Brain microvascular endothelial cell (primary cell): ENCODE results near the gene PTPRN2.

Experiments used
- DNase-seq: peaks from one replicate; pipeline ENCODE4 v3.0.0-alpha.2; 2020
- H3K27ac ChIP-seq: fragments of 250-450 bp; sonication (Bioruptor Pico); 2 replicates; pipeline ENCODE4 v1.5.1; 2020; ENCODE audit warnings: mild to moderate bottlenecking, moderate library complexity
- H3K27me3 ChIP-seq: fragments of 250-450 bp; sonication (Bioruptor Pico); replicated peaks from 2 replicates; pipeline ENCODE4 v1.5.1; 2020; ENCODE audit warnings: mild to moderate bottlenecking
- H3K36me3 ChIP-seq: fragments of 250-450 bp; sonication (Bioruptor Pico); replicated peaks from 2 replicates; pipeline ENCODE4 v1.5.1; 2020; ENCODE audit warnings: mild to moderate bottlenecking
- H3K4me3 ChIP-seq: 2 replicates; pipeline ENCODE4 v1.5.1; 2011; ENCODE audit warnings: low read depth, mild to moderate bottlenecking, control low read depth, low read length, moderate library complexity
- CTCF ChIP-seq: IDR thresholded peaks from 2 replicates; pipeline ENCODE4 v1.5.1; 2011; ENCODE audit warnings: low read depth, mild to moderate bottlenecking, moderate library complexity, low read length, control low read depth, inconsistent platforms; ENCODE audit errors: missing control alignments
- in situ Hi-C: cut with HindIII; loops from 2 replicates; pipeline ENCODE4 v1.10.0; 2017; ENCODE audit warnings: low sequenced_read_pairs, low pct_ligation_motif_present

The PTPRN2 gene

GRCh38 chr7:157620616-157621015, 967.0 kb downstream of the PTPRN2 start:
- TF ChIP-seq CTCF, result no peak
- H3K27me3 ChIP-seq, result no peaks in the 10 kb centered on the region
- DNase-seq, result no peak
- no peak overlapping the region for H3K27ac ChIP-seq
- no peaks in the 10 kb centered on the region for H3K36me3 ChIP-seq
- no peak overlapping the region for H3K4me3 ChIP-seq
- in situ Hi-C loops, result no loop called here

- in situ Hi-C loops, result no loop called here
- Histone ChIP-seq H3K36me3 (no peaks in the 10 kb centered on the region), H3K27me3 (no peaks in the 10 kb centered on the region), H3K4me3 (no peak overlapping the region), H3K27ac (no peak overlapping the region)
- no peak for TF ChIP-seq CTCF
- DNase-seq, result no peak
Observed at GRCh38 chr7:157619753-157620525, 967.7 kb downstream of the PTPRN2 start.

- H3K27ac ChIP-seq, result no peak overlapping the region
- H3K4me3 ChIP-seq, result no peak overlapping the region
- no peaks in the 10 kb centered on the region for H3K36me3 ChIP-seq
- in situ Hi-C loops, result no loop called here
- no peak for DNase-seq
- H3K27me3 ChIP-seq, result no peaks in the 10 kb centered on the region
- no peak for TF ChIP-seq CTCF
Observed at GRCh38 chr7:157618823-157619606, 968.6 kb downstream of the PTPRN2 start.

GRCh38 chr7:157618091-157618726, 969.4 kb downstream of the PTPRN2 start:
- Histone ChIP-seq H3K4me3 (no peak overlapping the region), H3K36me3 (no peaks in the 10 kb centered on the region), H3K27me3 (no peaks in the 10 kb centered on the region), H3K27ac (no peak overlapping the region)
- TF ChIP-seq CTCF, result no peak
- in situ Hi-C loops, result no loop called here
- no peak for DNase-seq

GRCh38 chr7:157617401-157617800, 970.2 kb downstream of the PTPRN2 start:
- no peaks in the 10 kb centered on the region for H3K27me3 ChIP-seq
- DNase-seq, result no peak
- no peak for TF ChIP-seq CTCF
- in situ Hi-C loops, result no loop called here
- H3K36me3 ChIP-seq, result no peaks in the 10 kb centered on the region
- H3K27ac ChIP-seq, result no peak overlapping the region
- no peak overlapping the region for H3K4me3 ChIP-seq
